ENCODE results near the gene PSMA6. TPM values are rescaled to one million over a fixed set of nuclear protein-coding genes. Genes with fewer than 3 reads are reported as not detected.

The PSMA6 gene
- total and polyA plus RNA-seq, 2 of the 13 experiments (the other 11 are each of a cell fraction or from before 2014, with no cell fraction given) = 525 to 1,109 TPM

DNA sequence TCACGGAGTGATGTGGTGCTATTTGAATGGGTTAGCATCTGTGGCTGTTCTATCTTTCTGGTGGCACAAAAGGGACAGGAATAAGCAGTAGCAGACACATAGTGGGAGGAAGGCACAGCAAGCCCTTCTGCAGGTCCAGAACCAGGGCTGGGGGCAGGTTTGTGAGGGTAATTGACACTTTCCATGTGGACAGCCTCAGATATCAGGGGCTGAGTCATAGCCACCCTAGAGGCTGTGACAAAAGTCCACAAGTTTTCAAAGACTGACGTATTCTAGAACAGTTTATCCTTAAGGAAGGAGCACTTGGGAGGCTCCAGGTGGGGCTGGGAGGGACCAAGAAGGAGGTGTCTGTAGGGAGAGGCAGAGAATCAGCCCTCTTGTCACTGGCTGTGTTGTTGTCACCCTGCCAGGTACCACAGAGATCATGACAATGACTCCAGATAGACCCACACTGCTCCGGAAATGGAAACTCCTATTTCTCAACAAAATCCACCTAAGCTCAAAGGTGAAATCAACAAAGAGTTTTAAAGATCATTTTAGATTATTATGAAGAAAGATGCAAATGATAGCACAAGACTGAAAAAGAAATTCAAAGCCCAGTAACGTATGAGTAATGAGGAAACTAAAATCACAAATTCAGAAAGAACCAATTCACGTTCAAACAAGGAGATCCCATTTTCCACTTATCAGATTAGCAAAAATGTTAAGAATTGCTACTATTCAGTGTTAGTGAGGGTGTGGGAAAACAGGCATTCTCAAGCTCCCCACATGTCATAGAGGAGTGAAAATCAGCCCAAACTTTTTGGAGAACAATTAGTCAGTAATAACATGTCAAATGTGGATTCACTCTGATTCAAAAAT, 64.0 kb downstream of the PSMA6 start (continued):
- 0 out of 2 replicates have a peak, but pooled peaks have one; percentile 31 for TF ChIP-seq NFKB2 (CRISPR knock-in tag; IDR thresholded peaks at IDR 0.05; ENCODE audit: borderline replicate concordance)
- no peak; the same call in 1 of the 2 replicates for TF ChIP-seq ZNF224 (CRISPR knock-in tag; IDR thresholded peaks at IDR 0.05)
- peak; percentile 96; the same call in 1 of the 2 replicates for TF ChIP-seq ZNF34 (CRISPR knock-in tag; IDR thresholded peaks at IDR 0.05; ENCODE audit: borderline replicate concordance)
- TF ChIP-seq, protein P1, sequence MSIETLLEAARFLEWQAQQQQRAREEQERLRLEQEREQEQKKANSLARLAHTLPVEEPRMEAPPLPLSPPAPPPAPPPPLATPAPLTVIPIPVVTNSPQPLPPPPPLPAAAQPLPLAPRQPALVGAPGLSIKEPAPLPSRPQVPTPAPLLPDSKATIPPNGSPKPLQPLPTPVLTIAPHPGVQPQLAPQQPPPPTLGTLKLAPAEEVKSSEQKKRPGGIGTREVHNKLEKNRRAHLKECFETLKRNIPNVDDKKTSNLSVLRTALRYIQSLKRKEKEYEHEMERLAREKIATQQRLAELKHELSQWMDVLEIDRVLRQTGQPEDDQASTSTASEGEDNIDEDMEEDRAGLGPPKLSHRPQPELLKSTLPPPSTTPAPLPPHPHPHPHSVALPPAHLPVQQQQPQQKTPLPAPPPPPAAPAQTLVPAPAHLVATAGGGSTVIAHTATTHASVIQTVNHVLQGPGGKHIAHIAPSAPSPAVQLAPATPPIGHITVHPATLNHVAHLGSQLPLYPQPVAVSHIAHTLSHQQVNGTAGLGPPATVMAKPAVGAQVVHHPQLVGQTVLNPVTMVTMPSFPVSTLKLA (IDR thresholded peaks at IDR 0.05) = 0 out of 2 replicates have a peak, but pooled peaks have one; percentile 2
- TF ChIP-seq RAD51 (IDR thresholded peaks at IDR 0.05; ENCODE audit: borderline replicate concordance) = no peak
- no peak for TF ChIP-seq ZNF549 (CRISPR knock-in tag; IDR thresholded peaks at IDR 0.05)
- no peak; the same call in 1 of the 2 replicates for TF ChIP-seq ZNF441 (CRISPR knock-in tag; IDR thresholded peaks at IDR 0.05; ENCODE audit: borderline replicate concordance)
- TF ChIP-seq RBAK (CRISPR knock-in tag; IDR thresholded peaks at IDR 0.05) = no peak; the same call in 1 of the 2 replicates
- 0 out of 2 replicates have a peak, but pooled peaks have one; percentile 24 for TF ChIP-seq ZNF766 (CRISPR knock-in tag; IDR thresholded peaks at IDR 0.05; ENCODE audit: borderline replicate concordance)
- TF ChIP-seq ZNF230 (CRISPR knock-in tag; IDR thresholded peaks at IDR 0.05) = peak; percentile 88; the same call in 1 of the 2 replicates
- TF ChIP-seq ZFP37 (CRISPR knock-in tag; IDR thresholded peaks at IDR 0.05; ENCODE audit: borderline replicate concordance) = peak; percentile 66
- TF ChIP-seq, protein P2, sequence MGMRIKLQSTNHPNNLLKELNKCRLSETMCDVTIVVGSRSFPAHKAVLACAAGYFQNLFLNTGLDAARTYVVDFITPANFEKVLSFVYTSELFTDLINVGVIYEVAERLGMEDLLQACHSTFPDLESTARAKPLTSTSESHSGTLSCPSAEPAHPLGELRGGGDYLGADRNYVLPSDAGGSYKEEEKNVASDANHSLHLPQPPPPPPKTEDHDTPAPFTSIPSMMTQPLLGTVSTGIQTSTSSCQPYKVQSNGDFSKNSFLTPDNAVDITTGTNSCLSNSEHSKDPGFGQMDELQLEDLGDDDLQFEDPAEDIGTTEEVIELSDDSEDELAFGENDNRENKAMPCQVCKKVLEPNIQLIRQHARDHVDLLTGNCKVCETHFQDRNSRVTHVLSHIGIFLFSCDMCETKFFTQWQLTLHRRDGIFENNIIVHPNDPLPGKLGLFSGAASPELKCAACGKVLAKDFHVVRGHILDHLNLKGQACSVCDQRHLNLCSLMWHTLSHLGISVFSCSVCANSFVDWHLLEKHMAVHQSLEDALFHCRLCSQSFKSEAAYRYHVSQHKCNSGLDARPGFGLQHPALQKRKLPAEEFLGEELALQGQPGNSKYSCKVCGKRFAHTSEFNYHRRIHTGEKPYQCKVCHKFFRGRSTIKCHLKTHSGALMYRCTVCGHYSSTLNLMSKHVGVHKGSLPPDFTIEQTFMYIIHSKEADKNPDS (CRISPR knock-in tag; IDR thresholded peaks at IDR 0.05) = 0 out of 2 replicates have a peak, but pooled peaks have one; percentile 70
- TF ChIP-seq HDAC1 (CRISPR knock-in tag; IDR thresholded peaks at IDR 0.05) = peak; percentile 49; the same call in 1 of the 2 replicates
- 0 out of 2 replicates have a peak, but pooled peaks have one; percentile 72 for TF ChIP-seq SP140L (CRISPR knock-in tag; IDR thresholded peaks at IDR 0.05; ENCODE audit: borderline replicate concordance)
- peak; percentile 93 for TF ChIP-seq ZFP90 (CRISPR knock-in tag; IDR thresholded peaks at IDR 0.05; ENCODE audit: borderline replicate concordance)
- 0 out of 2 replicates have a peak, but pooled peaks have one; percentile 33 for TF ChIP-seq KAT7 (CRISPR knock-in tag; IDR thresholded peaks at IDR 0.05; ENCODE audit: borderline replicate concordance)
- TF ChIP-seq PPARG (CRISPR knock-in tag; conservative IDR thresholded peaks at IDR 0.05) = peak; percentile 89
- TF ChIP-seq ZNF121 (CRISPR knock-in tag; IDR thresholded peaks at IDR 0.05) = no peak
- TF ChIP-seq, protein P3, sequence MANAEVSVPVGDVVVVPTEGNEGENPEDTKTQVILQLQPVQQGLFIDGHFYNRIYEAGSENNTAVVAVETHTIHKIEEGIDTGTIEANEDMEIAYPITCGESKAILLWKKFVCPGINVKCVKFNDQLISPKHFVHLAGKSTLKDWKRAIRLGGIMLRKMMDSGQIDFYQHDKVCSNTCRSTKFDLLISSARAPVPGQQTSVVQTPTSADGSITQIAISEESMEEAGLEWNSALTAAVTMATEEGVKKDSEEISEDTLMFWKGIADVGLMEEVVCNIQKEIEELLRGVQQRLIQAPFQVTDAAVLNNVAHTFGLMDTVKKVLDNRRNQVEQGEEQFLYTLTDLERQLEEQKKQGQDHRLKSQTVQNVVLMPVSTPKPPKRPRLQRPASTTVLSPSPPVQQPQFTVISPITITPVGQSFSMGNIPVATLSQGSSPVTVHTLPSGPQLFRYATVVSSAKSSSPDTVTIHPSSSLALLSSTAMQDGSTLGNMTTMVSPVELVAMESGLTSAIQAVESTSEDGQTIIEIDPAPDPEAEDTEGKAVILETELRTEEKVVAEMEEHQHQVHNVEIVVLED (CRISPR knock-in tag; IDR thresholded peaks at IDR 0.05; ENCODE audit: borderline replicate concordance) = peak; percentile 28; the same call in 1 of the 2 replicates
- TF ChIP-seq ZNF205 (CRISPR knock-in tag; IDR thresholded peaks at IDR 0.05) = peak; percentile 56; the same call in 1 of the 2 replicates
- TF ChIP-seq SOX6 (IDR thresholded peaks at IDR 0.05) = no peak
- TF ChIP-seq SOX6 (CRISPR knock-in tag; IDR thresholded peaks at IDR 0.05) = peak; percentile 95
- TF ChIP-seq, protein P4, sequence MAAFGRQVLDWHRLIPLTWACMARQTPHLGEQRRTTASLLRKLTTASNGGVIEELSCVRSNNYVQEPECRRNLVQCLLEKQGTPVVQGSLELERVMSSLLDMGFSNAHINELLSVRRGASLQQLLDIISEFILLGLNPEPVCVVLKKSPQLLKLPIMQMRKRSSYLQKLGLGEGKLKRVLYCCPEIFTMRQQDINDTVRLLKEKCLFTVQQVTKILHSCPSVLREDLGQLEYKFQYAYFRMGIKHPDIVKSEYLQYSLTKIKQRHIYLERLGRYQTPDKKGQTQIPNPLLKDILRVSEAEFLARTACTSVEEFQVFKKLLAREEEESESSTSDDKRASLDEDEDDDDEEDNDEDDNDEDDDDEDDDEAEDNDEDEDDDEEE (CRISPR knock-in tag; IDR thresholded peaks at IDR 0.05) = peak; percentile 81
